Thymus (tissue), 11 donors: ENCODE data around the gene GYS2. TPM values are rescaled to one million over a fixed set of nuclear protein-coding genes. Genes with fewer than 3 reads are reported as not detected.
"Not testable (repeated sequence)": the region's sequence is repeated elsewhere in the genome, so short reads cannot be mapped to it uniquely, and the experiment has no call there.

Source experiments
- DNase-seq, 9 donors: peaks; one replicate each; pipeline ENCODE4 v3.0.0-alpha.2; 2013; ENCODE audit warnings: low spot score in 9 of 9, low read depth in 6 of 9, missing footprints in 1 of 9
- H3K27ac ChIP-seq, 2 donors: one replicate each; pipeline ENCODE4 v1.5.1; 2013; ENCODE audit warnings: control low read depth in 1 of 2, low read depth in 1 of 2, low read length in 1 of 2, mild to moderate bottlenecking in 1 of 2, moderate library complexity in 1 of 2
- H3K27me3 ChIP-seq, 2 donors: one replicate each; pipeline ENCODE4 v1.5.1; 2013; ENCODE audit warnings: low read length in 1 of 2; ENCODE audit not compliant: control insufficient read depth in 2 of 2, insufficient read depth in 1 of 2
- H3K36me3 ChIP-seq, 2 donors: one replicate each; pipeline ENCODE4 v1.5.1; 2013; ENCODE audit warnings: low read length in 1 of 2, mild to moderate bottlenecking in 1 of 2, moderate library complexity in 1 of 2; ENCODE audit not compliant: control insufficient read depth in 2 of 2, insufficient read depth in 2 of 2
- H3K4me1 ChIP-seq, 2 donors: one replicate each; pipeline ENCODE4 v1.5.1; 2013; ENCODE audit warnings: low read length in 2 of 2; ENCODE audit not compliant: control insufficient read depth in 2 of 2, insufficient read depth in 2 of 2
- H3K4me3 ChIP-seq, 2 donors: one replicate each; pipeline ENCODE4 v1.5.1; 2013; ENCODE audit warnings: low read length in 2 of 2, control low read depth in 1 of 2, mild to moderate bottlenecking in 1 of 2
- H3K9me3 ChIP-seq, 2 donors: one replicate each; pipeline ENCODE4 v1.5.1; 2013; ENCODE audit warnings: low read length in 1 of 2, mild to moderate bottlenecking in 1 of 2; ENCODE audit not compliant: control insufficient read depth in 2 of 2, insufficient read depth in 1 of 2
- WGBS: extraction: QIAGEN DNeasy Blood & Tissue Kit; methylation state at CpG from one replicate; pipeline ENCODE4 v1.1.7; 2013; 5-methylcytosine and 5-hydroxymethylcytosine counted together
- polyA plus RNA-seq: library from polyadenylated mRNA; stranded (reverse); fragments of 200-250 nt; gene quantifications from one replicate; pipeline ENCODE4 v1.2.3, GENCODE V29; 2013
- total RNA-seq: library from RNA; stranded (reverse); fragments of 120-200 nt; gene quantifications from one replicate; pipeline ENCODE4 v1.2.4, GENCODE V29; 2013
- donor health status: healthy.

The GYS2 gene
- total and polyA plus RNA-seq, 2 donors, result 0.14 TPM; not detected in 1

DNA sequence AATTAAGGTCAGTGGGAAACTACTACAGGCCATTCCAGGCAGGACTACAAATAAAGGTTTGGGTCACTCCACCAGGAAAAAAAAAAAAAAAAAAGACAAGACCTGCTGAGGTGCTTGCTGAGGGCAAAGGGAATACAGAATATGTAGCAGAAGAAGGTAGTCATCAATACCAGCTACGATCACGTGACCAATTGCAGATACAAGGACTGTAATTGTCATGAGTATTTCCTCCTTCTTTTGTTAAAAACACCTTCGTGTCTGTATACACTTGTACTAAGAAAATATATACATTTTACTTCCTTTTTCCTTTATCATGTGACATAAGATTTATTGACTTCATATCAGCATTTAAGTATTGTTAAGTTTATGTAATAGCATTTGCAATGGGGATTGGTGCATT is 19.2 kb downstream of the GYS2 start:
- DNase-seq, result no peak
- H3K4me3 ChIP-seq, result no peak overlapping the region
- WGBS, result 78% methylated on average over 3 of the region's 3 CpGs
- H3K36me3 ChIP-seq, result no peaks in the 10 kb centered on the region
- peaks cover 1 to 6% of the 10 kb centered on the region in 2 donors for H3K9me3 ChIP-seq
- H3K27me3 ChIP-seq, result no peaks in the 10 kb centered on the region
- no peaks in the 10 kb centered on the region for H3K4me1 ChIP-seq
- H3K27ac ChIP-seq, result no peak overlapping the region

GRCh38 chr12:21584403-21585182 is 20.1 kb downstream of the GYS2 start:
- H3K9me3 ChIP-seq, H3K4me3 ChIP-seq, H3K4me1 ChIP-seq, H3K36me3 ChIP-seq, H3K27ac ChIP-seq, DNase-seq, H3K27me3 ChIP-seq: not testable (repeated sequence)
- WGBS, result 96% methylated on average over 5 of the region's 5 CpGs

DNA sequence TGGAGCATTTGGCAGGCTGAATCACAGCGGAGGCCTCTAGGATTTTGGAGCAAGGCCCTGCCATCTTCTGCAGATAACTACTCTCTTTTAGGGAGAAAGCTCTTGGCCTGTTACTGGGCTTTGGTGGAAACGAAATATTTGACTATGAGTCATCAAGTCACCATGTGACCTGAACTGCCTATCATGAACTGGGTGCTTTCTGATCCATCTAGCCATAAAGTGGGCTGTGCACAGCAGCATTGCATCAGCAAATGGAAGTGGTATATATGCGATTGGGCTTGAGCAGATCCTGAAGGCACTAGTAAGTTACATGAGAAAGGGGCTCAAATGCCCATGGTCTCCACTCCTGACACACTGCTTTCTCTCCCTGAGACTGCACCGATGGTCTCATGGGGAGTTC is 21.1 kb downstream of the GYS2 start:
- Histone ChIP-seq H3K4me1 (no peaks in the 10 kb centered on the region), H3K27me3 (no peaks in the 10 kb centered on the region), H3K4me3 (no peak overlapping the region), H3K36me3 (no peaks in the 10 kb centered on the region), H3K27ac (no peak overlapping the region), H3K9me3 (no peaks in the 10 kb centered on the region)
- DNase-seq, result no peak
- WGBS, result 94% methylated on average over 4 of the region's 4 CpGs

GRCh38 chr12:21580748-21581516 is 23.7 kb downstream of the GYS2 start:
- H3K4me1 ChIP-seq, result no peaks in the 10 kb centered on the region
- no peak overlapping the region for H3K27ac ChIP-seq
- no peak overlapping the region for H3K4me3 ChIP-seq
- H3K9me3 ChIP-seq, result no peaks in the 10 kb centered on the region
- 64% methylated on average over 4 of the region's 4 CpGs for WGBS
- H3K27me3 ChIP-seq, result no peaks in the 10 kb centered on the region
- no peaks in the 10 kb centered on the region for H3K36me3 ChIP-seq
- no peak for DNase-seq

DNA sequence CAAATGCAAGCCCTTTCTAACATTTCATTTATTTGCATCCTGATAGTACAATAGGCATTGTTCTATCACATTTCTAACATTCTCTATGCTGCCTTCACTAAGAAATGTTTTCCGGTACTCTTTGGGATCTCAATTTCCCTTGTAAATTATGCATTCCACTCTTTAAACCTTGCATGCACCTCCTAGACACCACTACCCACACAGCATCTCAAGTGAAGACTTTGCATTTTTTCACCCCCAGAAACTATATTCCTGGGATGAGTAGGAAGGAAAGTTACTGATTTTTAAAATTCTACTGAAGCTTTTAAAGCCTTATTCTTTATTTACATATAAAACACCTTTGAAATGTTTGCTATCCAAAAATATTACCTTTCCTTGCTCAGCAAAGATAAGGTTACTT is 27.1 kb downstream of the GYS2 start:
- Histone ChIP-seq H3K4me1 (no peaks in the 10 kb centered on the region), H3K27ac (no peak overlapping the region), H3K9me3 (no peaks in the 10 kb centered on the region), H3K36me3 (no peaks in the 10 kb centered on the region), H3K27me3 (no peaks in the 10 kb centered on the region), H3K4me3 (no peak overlapping the region)
- WGBS, result 95% methylated on average over 1 of the region's 1 CpG
- DNase-seq, result no peak

GRCh38 chr12:21576431-21576830 is 28.2 kb downstream of the GYS2 start:
- Histone ChIP-seq H3K36me3 (no peaks in the 10 kb centered on the region), H3K4me3 (no peak overlapping the region), H3K9me3 (no peaks in the 10 kb centered on the region), H3K27ac (no peak overlapping the region), H3K4me1 (no peaks in the 10 kb centered on the region), H3K27me3 (no peaks in the 10 kb centered on the region)
- WGBS, result 94% methylated on average over 2 of the region's 2 CpGs
- no peak for DNase-seq

- no peak overlapping the region for H3K27ac ChIP-seq
- WGBS, result 97% methylated on average over 4 of the region's 4 CpGs
- no peak overlapping the region for H3K4me3 ChIP-seq
- no peak for DNase-seq
- H3K4me1 ChIP-seq, result no peaks in the 10 kb centered on the region
- no peaks in the 10 kb centered on the region for H3K27me3 ChIP-seq
- H3K9me3 ChIP-seq, result no peaks in the 10 kb centered on the region
- no peaks in the 10 kb centered on the region for H3K36me3 ChIP-seq
Observed at GRCh38 chr12:21573733-21574358, 30.8 kb downstream of the GYS2 start.

- H3K9me3 ChIP-seq, result no peaks in the 10 kb centered on the region
- DNase-seq, result no peak
- H3K4me1 ChIP-seq, result no peaks in the 10 kb centered on the region
- WGBS, result 92% methylated on average over 5 of the region's 5 CpGs
- no peaks in the 10 kb centered on the region for H3K27me3 ChIP-seq
- no peaks in the 10 kb centered on the region for H3K36me3 ChIP-seq
- H3K27ac ChIP-seq, result no peak overlapping the region
- no peak overlapping the region for H3K4me3 ChIP-seq
Observed at GRCh38 chr12:21571046-21571445, 33.6 kb downstream of the GYS2 start.

GRCh38 chr12:21568115-21568514 is 36.5 kb downstream of the GYS2 start:
- WGBS, result 96% methylated on average over 4 of the region's 4 CpGs

More at GRCh38 chr12:21568115-21568514, 36.5 kb downstream of the GYS2 start:
- no peak for DNase-seq
- no peaks in the 10 kb centered on the region for H3K36me3 ChIP-seq
- H3K27me3 ChIP-seq, result no peaks in the 10 kb centered on the region
- H3K4me1 ChIP-seq, result no peaks in the 10 kb centered on the region
- H3K9me3 ChIP-seq, result no peaks in the 10 kb centered on the region
- no peak overlapping the region for H3K4me3 ChIP-seq
- no peak overlapping the region for H3K27ac ChIP-seq
